ENCODE data around the gene CDH6. TPM values are rescaled to one million over a fixed set of nuclear protein-coding genes. Genes with fewer than 3 reads are reported as not detected.

The CDH6 gene
- total and polyA plus RNA-seq, 8 donors: 0.29 to 9.2 (median 0.31) TPM; not detected in 2

DNA sequence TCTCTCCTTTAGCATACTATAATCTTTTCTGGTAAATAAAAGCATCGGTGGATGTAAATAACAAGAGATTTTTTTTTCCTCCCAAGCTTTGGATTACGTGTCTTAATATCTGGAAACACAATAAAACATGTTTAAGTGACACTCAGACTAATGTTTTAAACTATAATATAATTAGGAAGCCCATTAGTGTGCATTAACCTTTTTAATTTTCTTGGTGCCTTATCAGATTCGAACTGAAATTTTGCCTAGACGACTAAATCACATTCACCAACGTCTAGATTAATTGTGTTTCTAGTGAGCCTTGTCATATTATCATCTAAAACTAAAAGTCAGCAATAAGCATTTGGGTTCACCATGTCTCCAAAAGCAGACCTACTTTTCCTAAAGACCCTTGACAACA, 110.2 kb downstream of the CDH6 start:
- no peak for DNase-seq
- Histone ChIP-seq H3K4me3 (no peak overlapping the region), H3K27me3 (no peaks in the 10 kb centered on the region), H3K4me1 (no peaks in the 10 kb centered on the region), H3K27ac (no peak overlapping the region), H3K36me3 (no peaks in the 10 kb centered on the region), H3K9me3 (no peaks in the 10 kb centered on the region)
- intact Hi-C loops (cut with DNase I; ENCODE audit: low total_unique reads): no loop called here
- WGBS, 5 donors: 73 to 86% (median 83%) methylated on average over 5 of the region's 5 CpGs
- no peak for TF ChIP-seq CTCF (IDR thresholded peaks at IDR 0.05)
- no peak for TF ChIP-seq POLR2A (IDR thresholded peaks at IDR 0.05)
- no peak for TF ChIP-seq POLR2AphosphoS5 (IDR thresholded peaks at IDR 0.05)
- TF ChIP-seq EP300 (IDR thresholded peaks at IDR 0.05): no peak

DNA sequence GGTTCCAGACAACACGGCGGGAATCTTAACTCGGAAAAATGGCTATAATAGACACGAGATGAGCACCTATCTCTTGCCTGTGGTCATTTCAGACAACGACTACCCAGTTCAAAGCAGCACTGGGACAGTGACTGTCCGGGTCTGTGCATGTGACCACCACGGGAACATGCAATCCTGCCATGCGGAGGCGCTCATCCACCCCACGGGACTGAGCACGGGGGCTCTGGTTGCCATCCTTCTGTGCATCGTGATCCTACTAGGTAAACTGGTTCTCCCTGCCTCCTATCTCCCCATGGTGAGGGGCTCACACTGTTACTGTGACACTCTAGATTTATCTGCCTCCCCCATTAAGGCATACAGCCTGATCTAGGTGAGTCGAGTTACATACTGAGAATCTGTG, 124.2 kb downstream of the CDH6 start:
- H3K27ac ChIP-seq: no peak overlapping the region
- TF ChIP-seq POLR2AphosphoS5 (IDR thresholded peaks at IDR 0.05): no peak
- TF ChIP-seq POLR2A (IDR thresholded peaks at IDR 0.05): no peak
- no peaks in the 10 kb centered on the region for H3K27me3 ChIP-seq
- no peaks in the 10 kb centered on the region for H3K9me3 ChIP-seq
- intact Hi-C loops (cut with DNase I; ENCODE audit: low total_unique reads): no loop called here
- H3K4me1 ChIP-seq: no peaks in the 10 kb centered on the region
- H3K36me3 ChIP-seq: no peaks in the 10 kb centered on the region
- no peak overlapping the region for H3K4me3 ChIP-seq
- no peak for DNase-seq
- 77 to 92% (median 85%) methylated on average over 13 of the region's 13 CpGs for WGBS, 5 donors

GRCh38 chr5:31319335-31319734, 125.8 kb downstream of the CDH6 start:
- no peaks in the 10 kb centered on the region for H3K36me3 ChIP-seq
- no peak overlapping the region for H3K4me3 ChIP-seq
- intact Hi-C loops (cut with DNase I; ENCODE audit: low total_unique reads): no loop called here
- no peaks in the 10 kb centered on the region for H3K9me3 ChIP-seq
- 51 to 67% (median 60%) methylated on average over 4 of the region's 4 CpGs for WGBS, 5 donors
- DNase-seq: no peak
- H3K4me1 ChIP-seq: no peaks in the 10 kb centered on the region
- no peak overlapping the region for H3K27ac ChIP-seq
- no peaks in the 10 kb centered on the region for H3K27me3 ChIP-seq
- TF ChIP-seq POLR2AphosphoS5 (IDR thresholded peaks at IDR 0.05) (no peak), CTCF (IDR thresholded peaks at IDR 0.05) (no peak), POLR2A (IDR thresholded peaks at IDR 0.05) (no peak), EP300 (IDR thresholded peaks at IDR 0.05) (no peak)

DNA sequence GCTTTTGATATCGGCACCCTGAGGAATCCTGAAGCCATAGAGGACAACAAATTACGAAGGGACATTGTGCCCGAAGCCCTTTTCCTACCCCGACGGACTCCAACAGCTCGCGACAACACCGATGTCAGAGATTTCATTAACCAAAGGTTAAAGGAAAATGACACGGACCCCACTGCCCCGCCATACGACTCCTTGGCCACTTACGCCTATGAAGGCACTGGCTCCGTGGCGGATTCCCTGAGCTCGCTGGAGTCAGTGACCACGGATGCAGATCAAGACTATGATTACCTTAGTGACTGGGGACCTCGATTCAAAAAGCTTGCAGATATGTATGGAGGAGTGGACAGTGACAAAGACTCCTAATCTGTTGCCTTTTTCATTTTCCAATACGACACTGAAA, 129.5 kb downstream of the CDH6 start:
- Histone ChIP-seq H3K4me3 (no peak overlapping the region), H3K36me3 (no peaks in the 10 kb centered on the region), H3K27ac (no peak overlapping the region), H3K27me3 (no peaks in the 10 kb centered on the region), H3K9me3 (no peaks in the 10 kb centered on the region), H3K4me1 (no peaks in the 10 kb centered on the region)
- WGBS, 5 donors: 83 to 90% (median 86%) methylated on average over 18 of the region's 18 CpGs
- intact Hi-C loops (cut with DNase I; ENCODE audit: low total_unique reads): no loop called here
- no peak for DNase-seq
- TF ChIP-seq POLR2A (IDR thresholded peaks at IDR 0.05) (no peak), EP300 (IDR thresholded peaks at IDR 0.05) (no peak), POLR2AphosphoS5 (IDR thresholded peaks at IDR 0.05) (no peak), CTCF (IDR thresholded peaks at IDR 0.05) (no peak)

DNA sequence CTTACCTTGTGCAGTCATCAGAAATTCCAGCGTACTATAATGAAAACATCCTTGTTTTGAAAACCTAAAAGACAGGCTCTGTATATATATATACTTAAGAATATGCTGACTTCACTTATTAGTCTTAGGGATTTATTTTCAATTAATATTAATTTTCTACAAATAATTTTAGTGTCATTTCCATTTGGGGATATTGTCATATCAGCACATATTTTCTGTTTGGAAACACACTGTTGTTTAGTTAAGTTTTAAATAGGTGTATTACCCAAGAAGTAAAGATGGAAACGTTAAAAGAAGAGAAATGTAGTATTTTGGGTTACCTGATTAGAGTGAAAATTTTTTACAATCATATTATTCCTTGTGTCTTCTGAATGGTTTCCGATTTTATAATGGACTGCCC, 131.4 kb downstream of the CDH6 start:
- intact Hi-C loops (cut with DNase I; ENCODE audit: low total_unique reads): no loop called here
- WGBS, 5 donors: 69 to 86% (median 79%) methylated on average over 3 of the region's 3 CpGs
- TF ChIP-seq EP300 (IDR thresholded peaks at IDR 0.05): no peak
- Histone ChIP-seq H3K4me3 (no peak overlapping the region), H3K36me3 (no peaks in the 10 kb centered on the region), H3K27ac (no peak overlapping the region), H3K4me1 (no peaks in the 10 kb centered on the region), H3K27me3 (no peaks in the 10 kb centered on the region), H3K9me3 (no peaks in the 10 kb centered on the region)
- no peak for DNase-seq
